Mesodermal cell (in vitro differentiated cells): ENCODE data around the gene CPZ.

Source experiments
- H3K27ac ChIP-seq: 2 replicates; pipeline ENCODE4 v1.7.0; 2013; ENCODE audit warnings: mild to moderate bottlenecking, low read depth, low read length, moderate library complexity; ENCODE audit not compliant: severe bottlenecking
- H3K36me3 ChIP-seq: 2 replicates; pipeline ENCODE4 v1.7.1; 2013; ENCODE audit warnings: mild to moderate bottlenecking, low read length, moderate library complexity; ENCODE audit not compliant: control insufficient read depth, insufficient read depth
- H3K4me1 ChIP-seq: one replicate; pipeline ENCODE4 v1.7.1; 2013; ENCODE audit warnings: mild to moderate bottlenecking, low read length; ENCODE audit not compliant: insufficient read depth, control insufficient read depth, poor library complexity, severe bottlenecking
- H3K4me3 ChIP-seq: 2 replicates; pipeline ENCODE4 v1.7.0; 2013; ENCODE audit warnings: low read length, control low read depth, mild to moderate bottlenecking; ENCODE audit not compliant: insufficient read depth, poor library complexity, severe bottlenecking; ENCODE audit errors: extremely low read depth
- H3K9me3 ChIP-seq: 2 replicates; pipeline ENCODE4 v1.7.1; 2013; ENCODE audit warnings: mild to moderate bottlenecking, low read length, moderate library complexity; ENCODE audit not compliant: control insufficient read depth
- WGBS, 2 experiments: methylation state at CpG; one replicate each; pipeline ENCODE4 v1.1.5; 2013; ENCODE audit warnings: missing lambda C conversion rate in 2 of 2; ENCODE audit not compliant: insufficient coverage in 2 of 2; 5-methylcytosine and 5-hydroxymethylcytosine counted together

CPZ gene

GRCh38 chr4:8589336-8589735 is 3.2 kb upstream of the CPZ start:
- H3K4me1 ChIP-seq: peaks cover 5% of the 10 kb centered on the region
- no peak overlapping the region for H3K4me3 ChIP-seq
- WGBS, 2 experiments: 90 to 92% methylated on average over 10 of the region's 10 CpGs
- H3K9me3 ChIP-seq: no peaks in the 10 kb centered on the region
- no peaks in the 10 kb centered on the region for H3K36me3 ChIP-seq
- H3K27ac ChIP-seq: no peak overlapping the region

- no peak overlapping the region for H3K4me3 ChIP-seq
- WGBS, 2 experiments: 55 to 57% methylated on average over 8 of the region's 11 CpGs
Observed at GRCh38 chr4:8589823-8590545, 2.6 kb upstream of the CPZ start.

GRCh38 chr4:8590546-8590880 is 2.1 kb upstream of the CPZ start:
- 77 to 89% methylated on average over 5 of the region's 5 CpGs for WGBS, 2 experiments
- Histone ChIP-seq H3K4me1 (peaks cover 5% of the 10 kb centered on the region), H3K9me3 (no peaks in the 10 kb centered on the region), H3K27ac (no peak overlapping the region), H3K36me3 (no peaks in the 10 kb centered on the region), H3K4me3 (no peak overlapping the region)

More at GRCh38 chr4:8589823-8590545, 2.6 kb upstream of the CPZ start:
- H3K4me1 ChIP-seq: peaks cover 5% of the 10 kb centered on the region
- no peaks in the 10 kb centered on the region for H3K36me3 ChIP-seq
- no peak overlapping the region for H3K27ac ChIP-seq
- no peaks in the 10 kb centered on the region for H3K9me3 ChIP-seq

GRCh38 chr4:8591114-8591513 is 1.5 kb upstream of the CPZ start:
- H3K4me1 ChIP-seq: peaks cover 5% of the 10 kb centered on the region
- no peak overlapping the region for H3K4me3 ChIP-seq
- no peaks in the 10 kb centered on the region for H3K36me3 ChIP-seq
- H3K9me3 ChIP-seq: no peaks in the 10 kb centered on the region
- no peak overlapping the region for H3K27ac ChIP-seq
- WGBS, 2 experiments: 91 to 92% methylated on average over 5 to 9 of the region's 9 CpGs

- WGBS, 2 experiments: 73 to 79% methylated on average over 6 to 15 of the region's 15 CpGs
- H3K27ac ChIP-seq: no peak overlapping the region
- no peak overlapping the region for H3K4me3 ChIP-seq
- H3K4me1 ChIP-seq: peaks cover 5% of the 10 kb centered on the region
- no peaks in the 10 kb centered on the region for H3K9me3 ChIP-seq
- H3K36me3 ChIP-seq: no peaks in the 10 kb centered on the region
Observed at GRCh38 chr4:8591626-8592365, 769 bp upstream of the CPZ start.

GRCh38 chr4:8593264-8594096 is 915 bp downstream of the CPZ start:
- WGBS, 2 experiments: 31 to 37% methylated on average over 18 to 19 of the region's 24 CpGs
- H3K9me3 ChIP-seq: no peaks in the 10 kb centered on the region
- peak overlapping the region; percentile 38 for H3K4me3 ChIP-seq
- H3K27ac ChIP-seq: no peak overlapping the region
- peaks cover 5% of the 10 kb centered on the region for H3K4me1 ChIP-seq
- H3K36me3 ChIP-seq: no peaks in the 10 kb centered on the region

GRCh38 chr4:8594097-8595038 is 1.8 kb downstream of the CPZ start:
- WGBS, 2 experiments: 66 to 69% methylated on average over 16 to 18 of the region's 24 CpGs
- H3K4me3 ChIP-seq: no peak overlapping the region
- peaks cover 8% of the 10 kb centered on the region for H3K4me1 ChIP-seq
- no peaks in the 10 kb centered on the region for H3K9me3 ChIP-seq
- H3K36me3 ChIP-seq: no peaks in the 10 kb centered on the region
- no peak overlapping the region for H3K27ac ChIP-seq

- Histone ChIP-seq H3K36me3 (no peaks in the 10 kb centered on the region), H3K4me3 (no peak overlapping the region), H3K9me3 (no peaks in the 10 kb centered on the region), H3K27ac (no peak overlapping the region), H3K4me1 (peaks cover 16% of the 10 kb centered on the region)
- WGBS, 2 experiments: 79 to 82% methylated on average over 10 to 13 of the region's 16 CpGs
Observed at GRCh38 chr4:8595237-8596087, 2.9 kb downstream of the CPZ start.

GRCh38 chr4:8596891-8597290 is 4.3 kb downstream of the CPZ start:
- H3K27ac ChIP-seq: no peak overlapping the region
- WGBS, 2 experiments: 84 to 93% methylated on average over 9 of the region's 9 CpGs
- H3K36me3 ChIP-seq: no peaks in the 10 kb centered on the region
- H3K4me1 ChIP-seq: peaks cover 16% of the 10 kb centered on the region
- no peak overlapping the region for H3K4me3 ChIP-seq
- H3K9me3 ChIP-seq: no peaks in the 10 kb centered on the region
